ENCODE measurements around the gene PXYLP1.

DNA sequence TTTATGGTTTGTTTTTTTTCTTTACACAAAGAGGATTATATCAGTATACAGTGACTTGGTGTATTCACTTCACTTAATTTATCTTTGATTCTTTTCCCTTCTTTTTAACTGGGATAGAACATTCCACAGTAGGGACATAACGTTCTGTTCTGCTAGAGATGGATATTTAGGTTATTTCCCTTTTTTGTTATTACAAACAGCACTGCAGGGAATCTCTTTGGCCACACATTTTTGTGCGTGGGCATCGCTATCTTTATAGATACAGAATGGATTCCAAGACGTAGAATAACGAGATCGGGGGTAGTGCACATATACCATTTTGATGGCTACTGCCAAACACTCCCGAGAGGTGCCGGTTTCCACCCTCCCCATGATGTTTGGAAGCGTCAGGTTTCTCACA, 44.8 kb downstream of the PXYLP1 start:
- TF ChIP-seq, protein P1, sequence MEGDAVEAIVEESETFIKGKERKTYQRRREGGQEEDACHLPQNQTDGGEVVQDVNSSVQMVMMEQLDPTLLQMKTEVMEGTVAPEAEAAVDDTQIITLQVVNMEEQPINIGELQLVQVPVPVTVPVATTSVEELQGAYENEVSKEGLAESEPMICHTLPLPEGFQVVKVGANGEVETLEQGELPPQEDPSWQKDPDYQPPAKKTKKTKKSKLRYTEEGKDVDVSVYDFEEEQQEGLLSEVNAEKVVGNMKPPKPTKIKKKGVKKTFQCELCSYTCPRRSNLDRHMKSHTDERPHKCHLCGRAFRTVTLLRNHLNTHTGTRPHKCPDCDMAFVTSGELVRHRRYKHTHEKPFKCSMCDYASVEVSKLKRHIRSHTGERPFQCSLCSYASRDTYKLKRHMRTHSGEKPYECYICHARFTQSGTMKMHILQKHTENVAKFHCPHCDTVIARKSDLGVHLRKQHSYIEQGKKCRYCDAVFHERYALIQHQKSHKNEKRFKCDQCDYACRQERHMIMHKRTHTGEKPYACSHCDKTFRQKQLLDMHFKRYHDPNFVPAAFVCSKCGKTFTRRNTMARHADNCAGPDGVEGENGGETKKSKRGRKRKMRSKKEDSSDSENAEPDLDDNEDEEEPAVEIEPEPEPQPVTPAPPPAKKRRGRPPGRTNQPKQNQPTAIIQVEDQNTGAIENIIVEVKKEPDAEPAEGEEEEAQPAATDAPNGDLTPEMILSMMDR (IDR thresholded peaks at IDR 0.05): no peak
- TF ChIP-seq EZH2 (IDR thresholded peaks at IDR 0.05) (no peak), EZH2phosphoT487 (IDR thresholded peaks at IDR 0.05) (no peak)
